SK-N-SH treated with all-trans-retinoic acid at 6 μM for 48 hours (cell line): ENCODE measurements around the gene GRAMD2B.

Experiments
- ATAC-seq: fragments of 200-7000 bp; cut with Tn5 transposase; 3 replicates; pipeline ENCODE4 v1.9.1; 2020; ENCODE audit warnings: mild to moderate bottlenecking, moderate library complexity
- ARNTL ChIP-seq: fragments of 450-650 bp; formaldehyde crosslinking; IDR thresholded peaks from 2 replicates; pipeline ENCODE4 v1.5.0; 2020; ENCODE audit warnings: low read depth, mild to moderate bottlenecking, moderate library complexity, borderline replicate concordance
- BACH2 ChIP-seq: fragments of 250-450 bp; sonication (Bioruptor Pico); IDR thresholded peaks from 2 replicates; pipeline ENCODE4 v1.9.0; 2021; ENCODE audit warnings: mild to moderate bottlenecking, borderline replicate concordance
- CREB5 ChIP-seq: fragments of 250-450 bp; sonication (Bioruptor Pico); IDR thresholded peaks from 2 replicates; pipeline ENCODE4 v1.5.1; 2020; ENCODE audit warnings: low read depth, mild to moderate bottlenecking, moderate library complexity
- CSDC2 ChIP-seq: fragments of 250-450 bp; sonication (Bioruptor Pico); IDR thresholded peaks from 2 replicates; pipeline ENCODE4 v1.5.0; 2020; ENCODE audit warnings: mild to moderate bottlenecking, moderate library complexity
- CSRNP3 ChIP-seq: fragments of 250-450 bp; sonication (Bioruptor Pico); IDR thresholded peaks from 2 replicates; pipeline ENCODE4 v1.5.1; 2021; ENCODE audit warnings: mild to moderate bottlenecking, moderate library complexity
- ESRRG ChIP-seq: fragments of 250-450 bp; sonication (Bioruptor Pico); IDR thresholded peaks from 2 replicates; pipeline ENCODE4 v1.6.1; 2021; ENCODE audit warnings: mild to moderate bottlenecking
- GLIS3 ChIP-seq: fragments of 250-450 bp; sonication (Bioruptor Pico); IDR thresholded peaks from 2 replicates; pipeline ENCODE4 v1.5.0; 2020; ENCODE audit warnings: mild to moderate bottlenecking, moderate library complexity
- ISL1 ChIP-seq: fragments of 250-450 bp; sonication (Bioruptor Pico); IDR thresholded peaks from 2 replicates; pipeline ENCODE4 v2.1.2; 2022; ENCODE audit warnings: mild to moderate bottlenecking, moderate library complexity
- OSR1 ChIP-seq: fragments of 250-450 bp; sonication (Bioruptor Pico); IDR thresholded peaks from 2 replicates; pipeline ENCODE4 v1.8.0; 2022; ENCODE audit warnings: moderate library complexity, mild to moderate bottlenecking, inconsistent platforms
- PATZ1 ChIP-seq: fragments of 250-450 bp; sonication (Bioruptor Pico); IDR thresholded peaks from 2 replicates; pipeline ENCODE4 v1.8.0; 2020; ENCODE audit warnings: mild to moderate bottlenecking, moderate library complexity, borderline replicate concordance
- PPARA ChIP-seq: fragments of 250-450 bp; sonication (Bioruptor Pico); IDR thresholded peaks from 2 replicates; pipeline ENCODE4 v1.5.0; 2020; ENCODE audit warnings: mild to moderate bottlenecking, borderline replicate concordance
- RARB ChIP-seq: fragments of 250-450 bp; sonication (Bioruptor Pico); IDR thresholded peaks from 2 replicates; pipeline ENCODE4 v1.8.0; 2021; ENCODE audit warnings: mild to moderate bottlenecking, moderate library complexity
- SNAI2 ChIP-seq: fragments of 250-450 bp; sonication (Bioruptor Pico); IDR thresholded peaks from 2 replicates; pipeline ENCODE4 v1.5.0; 2020; ENCODE audit warnings: mild to moderate bottlenecking, moderate library complexity
- TCF4 ChIP-seq: fragments of 250-450 bp; sonication (Bioruptor Pico); IDR thresholded peaks from 2 replicates; pipeline ENCODE4 v1.8.0; 2021; ENCODE audit warnings: mild to moderate bottlenecking, moderate library complexity, borderline replicate concordance
- TOX ChIP-seq: fragments of 250-450 bp; sonication (Bioruptor Pico); IDR thresholded peaks from 2 replicates; pipeline ENCODE4 v1.8.0; 2021; ENCODE audit warnings: mild to moderate bottlenecking, moderate library complexity, borderline replicate concordance
- TSHZ2 ChIP-seq: fragments of 250-450 bp; sonication (Bioruptor Pico); IDR thresholded peaks from 2 replicates; pipeline ENCODE4 v1.5.0; 2020; ENCODE audit warnings: mild to moderate bottlenecking, moderate library complexity
- ZC3H10 ChIP-seq: fragments of 250-450 bp; sonication (Bioruptor Pico); IDR thresholded peaks from 2 replicates; pipeline ENCODE4 v1.5.1; 2021; ENCODE audit warnings: mild to moderate bottlenecking, moderate library complexity
- ZFP3 ChIP-seq: fragments of 250-450 bp; sonication (Bioruptor Pico); IDR thresholded peaks from 2 replicates; pipeline ENCODE4 v1.5.0; 2020; ENCODE audit warnings: mild to moderate bottlenecking, moderate library complexity
- ZFP30 ChIP-seq: fragments of 450-650 bp; formaldehyde crosslinking; IDR thresholded peaks from 2 replicates; pipeline ENCODE4 v1.5.0; 2022; ENCODE audit warnings: mild to moderate bottlenecking, moderate library complexity
- ZNF565 ChIP-seq: fragments of 450-650 bp; formaldehyde crosslinking; conservative IDR thresholded peaks from 2 replicates; pipeline ENCODE4 v1.5.0; 2020; ENCODE audit warnings: low read depth, mild to moderate bottlenecking, moderate library complexity
- ZNF70 ChIP-seq: fragments of 450-650 bp; formaldehyde crosslinking; IDR thresholded peaks from 2 replicates; pipeline ENCODE4 v1.5.0; 2020; ENCODE audit warnings: mild to moderate bottlenecking, moderate library complexity
- ZNF8 ChIP-seq: fragments of 450-650 bp; formaldehyde crosslinking; IDR thresholded peaks from 2 replicates; pipeline ENCODE4 v1.5.0; 2020; ENCODE audit warnings: mild to moderate bottlenecking, moderate library complexity
- TF ChIP-seq, protein P1 (sequence below): fragments of 250-450 bp; sonication (Bioruptor Pico); IDR thresholded peaks from 2 replicates; pipeline ENCODE4 v1.8.0; 2021; ENCODE audit warnings: low read depth, mild to moderate bottlenecking, moderate library complexity, borderline replicate concordance

Gene GRAMD2B

DNA sequence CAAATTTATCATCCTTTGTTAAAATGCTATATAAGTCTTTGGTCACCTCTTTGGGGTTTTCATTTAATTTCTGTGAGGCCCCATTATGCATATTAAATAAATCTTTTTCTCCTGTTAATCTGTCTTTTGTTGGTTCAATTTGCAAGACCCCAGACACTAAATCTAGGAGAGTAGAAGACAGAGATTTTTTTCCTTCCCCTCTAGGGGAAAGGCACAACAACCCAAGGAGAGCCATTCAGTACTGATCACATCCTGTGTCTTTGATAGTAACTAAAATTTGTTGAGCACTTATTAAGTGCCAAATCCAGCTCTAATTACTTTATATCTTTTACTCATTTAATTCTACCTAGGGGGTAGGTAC, 97.4 kb downstream of the GRAMD2B start:
- no peak for ATAC-seq
- no peak for TF ChIP-seq ZNF565 (CRISPR knock-in tag)
- no peak for TF ChIP-seq TCF4 (CRISPR knock-in tag)
- TF ChIP-seq OSR1 (CRISPR knock-in tag) = no peak
- no peak for TF ChIP-seq BACH2 (CRISPR knock-in tag)
- no peak for TF ChIP-seq PATZ1 (CRISPR knock-in tag)
- TF ChIP-seq CSRNP3 (CRISPR knock-in tag) = no peak
- TF ChIP-seq ZFP3 (CRISPR knock-in tag) = no peak
- no peak for TF ChIP-seq ISL1 (CRISPR knock-in tag)
- no peak for TF ChIP-seq ZNF70
- no peak for TF ChIP-seq PPARA (CRISPR knock-in tag)
- no peak for TF ChIP-seq GLIS3
- no peak for TF ChIP-seq SNAI2 (CRISPR knock-in tag)
- TF ChIP-seq CSDC2 (CRISPR knock-in tag) = no peak
- no peak for TF ChIP-seq TOX (CRISPR knock-in tag)
- no peak for TF ChIP-seq TSHZ2 (CRISPR knock-in tag)
- no peak for TF ChIP-seq ESRRG
- TF ChIP-seq, protein P1, sequence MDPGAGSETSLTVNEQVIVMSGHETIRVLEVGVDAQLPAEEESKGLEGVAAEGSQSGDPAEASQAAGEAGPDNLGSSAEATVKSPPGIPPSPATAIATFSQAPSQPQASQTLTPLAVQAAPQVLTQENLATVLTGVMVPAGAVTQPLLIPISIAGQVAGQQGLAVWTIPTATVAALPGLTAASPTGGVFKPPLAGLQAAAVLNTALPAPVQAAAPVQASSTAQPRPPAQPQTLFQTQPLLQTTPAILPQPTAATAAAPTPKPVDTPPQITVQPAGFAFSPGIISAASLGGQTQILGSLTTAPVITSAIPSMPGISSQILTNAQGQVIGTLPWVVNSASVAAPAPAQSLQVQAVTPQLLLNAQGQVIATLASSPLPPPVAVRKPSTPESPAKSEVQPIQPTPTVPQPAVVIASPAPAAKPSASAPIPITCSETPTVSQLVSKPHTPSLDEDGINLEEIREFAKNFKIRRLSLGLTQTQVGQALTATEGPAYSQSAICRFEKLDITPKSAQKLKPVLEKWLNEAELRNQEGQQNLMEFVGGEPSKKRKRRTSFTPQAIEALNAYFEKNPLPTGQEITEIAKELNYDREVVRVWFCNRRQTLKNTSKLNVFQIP (CRISPR knock-in tag) = no peak
- no peak for TF ChIP-seq RARB (CRISPR knock-in tag)
- TF ChIP-seq, all 23 proteins: peak for 0

GRCh38 chr5:126521130-126521529, 97.9 kb downstream of the GRAMD2B start:
- no peak for TF ChIP-seq PATZ1 (CRISPR knock-in tag)
- no peak for TF ChIP-seq SNAI2 (CRISPR knock-in tag)
- TF ChIP-seq ZNF70 = no peak
- TF ChIP-seq TCF4 (CRISPR knock-in tag) = no peak
- no peak for TF ChIP-seq ZFP30 (CRISPR knock-in tag)
- no peak for TF ChIP-seq ZFP3 (CRISPR knock-in tag)
- no peak for TF ChIP-seq ZC3H10
- no peak for TF ChIP-seq TOX (CRISPR knock-in tag)
- no peak for TF ChIP-seq RARB (CRISPR knock-in tag)
- no peak for TF ChIP-seq OSR1 (CRISPR knock-in tag)
- no peak for TF ChIP-seq ARNTL
- TF ChIP-seq BACH2 (CRISPR knock-in tag) = no peak
- no peak for TF ChIP-seq CSDC2 (CRISPR knock-in tag)
- no peak for TF ChIP-seq CREB5 (CRISPR knock-in tag)
- no peak for TF ChIP-seq ESRRG
- no peak for TF ChIP-seq ZNF8 (CRISPR knock-in tag)
- TF ChIP-seq ISL1 (CRISPR knock-in tag) = no peak
- no peak for TF ChIP-seq CSRNP3 (CRISPR knock-in tag)
- TF ChIP-seq ZNF565 (CRISPR knock-in tag) = no peak
- ATAC-seq = no peak
